ENCODE results near the gene MLC1.

Gene MLC1

DNA sequence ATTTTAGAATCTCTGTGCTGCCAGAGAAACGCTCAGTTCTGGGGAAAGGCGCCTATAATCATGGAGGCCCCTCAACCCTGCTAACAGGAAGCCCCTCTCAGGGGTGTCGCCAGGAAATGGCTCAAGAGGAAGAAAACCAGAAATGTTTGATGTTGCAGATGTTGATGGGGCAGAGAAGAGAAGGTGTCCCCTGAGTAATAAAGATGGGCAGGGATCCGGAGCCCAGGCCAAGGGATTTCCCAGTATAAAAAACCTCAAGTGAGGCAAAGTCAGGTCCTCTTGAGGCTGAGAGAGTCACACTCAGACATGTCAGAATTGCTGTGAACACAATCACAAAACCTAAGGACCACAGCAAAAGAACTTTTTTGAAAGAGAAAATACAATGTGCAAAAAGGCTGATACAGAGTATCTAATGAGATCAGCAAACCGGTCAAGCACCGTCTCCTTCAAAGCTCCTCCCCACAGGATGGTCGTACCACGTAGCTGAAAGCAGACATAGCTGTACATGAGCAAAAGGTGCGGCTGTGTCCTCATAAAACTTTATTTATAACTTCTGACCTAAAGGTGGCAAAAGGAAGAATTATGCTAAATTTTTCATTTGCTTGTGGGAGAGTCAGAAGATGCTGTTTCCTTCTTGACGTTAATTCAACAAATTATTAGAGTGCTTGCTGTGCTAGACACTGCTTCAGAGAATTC lies 16.8 kb upstream of the MLC1 start:
- Histone ChIP-seq H3K4me2 (no peak overlapping the region), H2AFZ (ENCODE audit: low read depth) (no peak overlapping the region), H3K27ac (no peak overlapping the region), H3K9ac (no peak overlapping the region), H4K20me1 (ENCODE audit: insufficient read depth) (no peaks in the 10 kb centered on the region), H3K36me3 (ENCODE audit: insufficient read depth) (no peaks in the 10 kb centered on the region), H3K4me3 (IDR thresholded peaks at IDR 0.05; ENCODE audit: insufficient read depth, low read depth, low read length) (no peak overlapping the region), H3K27me3 (ENCODE audit: insufficient read depth, low read depth) (no peaks in the 10 kb centered on the region), H3K79me2 (ENCODE audit: insufficient read depth, low read depth) (no peaks in the 10 kb centered on the region), H3K4me1 (ENCODE audit: low read depth, poor library complexity, severe bottlenecking) (no peaks in the 10 kb centered on the region)
- TF ChIP-seq, protein P1, sequence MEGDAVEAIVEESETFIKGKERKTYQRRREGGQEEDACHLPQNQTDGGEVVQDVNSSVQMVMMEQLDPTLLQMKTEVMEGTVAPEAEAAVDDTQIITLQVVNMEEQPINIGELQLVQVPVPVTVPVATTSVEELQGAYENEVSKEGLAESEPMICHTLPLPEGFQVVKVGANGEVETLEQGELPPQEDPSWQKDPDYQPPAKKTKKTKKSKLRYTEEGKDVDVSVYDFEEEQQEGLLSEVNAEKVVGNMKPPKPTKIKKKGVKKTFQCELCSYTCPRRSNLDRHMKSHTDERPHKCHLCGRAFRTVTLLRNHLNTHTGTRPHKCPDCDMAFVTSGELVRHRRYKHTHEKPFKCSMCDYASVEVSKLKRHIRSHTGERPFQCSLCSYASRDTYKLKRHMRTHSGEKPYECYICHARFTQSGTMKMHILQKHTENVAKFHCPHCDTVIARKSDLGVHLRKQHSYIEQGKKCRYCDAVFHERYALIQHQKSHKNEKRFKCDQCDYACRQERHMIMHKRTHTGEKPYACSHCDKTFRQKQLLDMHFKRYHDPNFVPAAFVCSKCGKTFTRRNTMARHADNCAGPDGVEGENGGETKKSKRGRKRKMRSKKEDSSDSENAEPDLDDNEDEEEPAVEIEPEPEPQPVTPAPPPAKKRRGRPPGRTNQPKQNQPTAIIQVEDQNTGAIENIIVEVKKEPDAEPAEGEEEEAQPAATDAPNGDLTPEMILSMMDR (conservative IDR thresholded peaks at IDR 0.05; ENCODE audit: low read depth, low read length) = no peak

DNA sequence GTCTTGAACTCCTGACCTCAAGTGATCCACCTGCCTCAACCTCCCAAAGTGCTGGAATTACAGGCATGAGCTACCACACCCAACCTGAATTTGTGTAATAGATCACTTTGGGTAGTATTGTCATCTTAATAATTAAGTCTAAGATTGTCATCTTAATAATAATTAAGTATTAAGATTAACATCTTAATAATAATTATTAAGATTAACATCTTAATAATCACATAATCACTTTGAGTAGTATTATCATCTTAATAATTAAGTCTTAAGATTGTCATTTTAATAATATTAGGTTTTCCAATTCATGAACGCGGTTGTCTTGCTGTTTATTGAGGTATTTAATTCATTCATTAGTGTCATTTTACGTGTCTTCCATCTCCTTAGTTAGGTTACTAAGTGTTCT lies 12.8 kb upstream of the MLC1 start:
- H2AFZ ChIP-seq (ENCODE audit: low read depth) = no peak overlapping the region
- H4K20me1 ChIP-seq (ENCODE audit: insufficient read depth) = no peaks in the 10 kb centered on the region
- no peaks in the 10 kb centered on the region for H3K36me3 ChIP-seq (ENCODE audit: insufficient read depth)
- no peaks in the 10 kb centered on the region for H3K27me3 ChIP-seq (ENCODE audit: insufficient read depth, low read depth)
- no peak overlapping the region for H3K4me3 ChIP-seq (IDR thresholded peaks at IDR 0.05; ENCODE audit: insufficient read depth, low read depth, low read length)
- H3K9ac ChIP-seq = no peak overlapping the region
- no peaks in the 10 kb centered on the region for H3K79me2 ChIP-seq (ENCODE audit: insufficient read depth, low read depth)
- H3K4me1 ChIP-seq (ENCODE audit: low read depth, poor library complexity, severe bottlenecking) = no peaks in the 10 kb centered on the region
- no peak overlapping the region for H3K27ac ChIP-seq
- H3K4me2 ChIP-seq = no peak overlapping the region
- TF ChIP-seq, protein P1 (conservative IDR thresholded peaks at IDR 0.05; ENCODE audit: low read depth, low read length) = no peak

DNA sequence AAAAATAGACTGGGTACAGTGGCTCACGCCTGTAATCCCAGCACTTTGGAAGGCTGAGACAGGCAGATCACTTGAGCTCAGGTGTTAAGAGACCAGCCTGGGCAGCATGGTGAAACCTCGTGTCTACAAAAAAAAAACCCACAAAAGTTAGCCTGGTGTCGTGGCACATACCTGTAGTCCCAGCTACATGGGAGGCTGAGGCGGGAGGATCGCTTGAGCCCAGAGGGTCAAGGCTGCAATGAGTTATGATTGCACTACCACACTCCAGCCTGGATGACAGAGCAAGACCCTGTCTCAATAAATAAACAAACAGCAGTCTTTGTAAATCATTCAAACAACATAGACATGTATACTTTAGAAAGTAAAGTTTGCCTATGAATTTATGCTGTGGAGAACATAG lies 7.1 kb upstream of the MLC1 start:
- H3K4me2 ChIP-seq = no peak overlapping the region
- no peaks in the 10 kb centered on the region for H3K36me3 ChIP-seq (ENCODE audit: insufficient read depth)
- H3K27me3 ChIP-seq (ENCODE audit: insufficient read depth, low read depth) = no peaks in the 10 kb centered on the region; the same call in 1 of the 2 replicates
- no peaks in the 10 kb centered on the region for H4K20me1 ChIP-seq (ENCODE audit: insufficient read depth)
- TF ChIP-seq, protein P1 (conservative IDR thresholded peaks at IDR 0.05; ENCODE audit: low read depth, low read length) = no peak
- no peak overlapping the region for H2AFZ ChIP-seq (ENCODE audit: low read depth)
- H3K9ac ChIP-seq = no peak overlapping the region
- no peak overlapping the region for H3K4me3 ChIP-seq (IDR thresholded peaks at IDR 0.05; ENCODE audit: insufficient read depth, low read depth, low read length)
- no peaks in the 10 kb centered on the region for H3K4me1 ChIP-seq (ENCODE audit: low read depth, poor library complexity, severe bottlenecking)
- no peaks in the 10 kb centered on the region for H3K79me2 ChIP-seq (ENCODE audit: insufficient read depth, low read depth)
- H3K27ac ChIP-seq = no peak overlapping the region

DNA sequence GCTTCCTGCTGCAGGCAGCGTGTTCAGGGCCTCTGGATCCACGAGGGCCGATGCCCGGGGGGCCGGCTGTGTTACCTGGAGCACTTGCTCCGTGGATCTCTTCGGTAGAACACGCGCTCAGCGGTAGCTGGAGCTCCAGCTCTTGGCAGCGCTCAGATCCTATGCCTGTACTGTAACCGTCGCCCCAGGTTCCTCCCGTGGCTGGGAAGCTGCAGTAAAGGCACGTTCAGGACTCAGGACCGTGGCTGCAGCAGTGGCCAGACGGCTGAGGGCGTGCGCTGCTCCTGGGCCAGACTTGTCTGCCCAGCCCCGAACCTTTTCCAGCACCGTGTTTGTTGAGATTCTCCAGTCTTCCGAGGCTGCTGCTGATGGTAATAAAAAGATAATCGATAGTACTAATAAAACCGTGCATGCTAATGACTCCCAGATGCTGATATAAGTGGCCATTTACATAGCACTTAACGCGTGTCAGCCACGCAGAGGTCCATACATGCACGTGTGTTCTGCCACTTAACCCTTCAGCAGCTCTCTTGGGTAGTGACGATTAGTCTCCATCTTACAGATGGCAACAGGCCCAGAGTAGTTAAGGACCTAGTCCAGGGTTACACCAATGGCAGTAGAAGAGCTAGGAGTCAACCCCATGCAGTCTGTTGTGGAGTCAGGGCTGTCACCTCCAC lies 6.0 kb upstream of the MLC1 start:
- Histone ChIP-seq H3K36me3 (ENCODE audit: insufficient read depth) (no peaks in the 10 kb centered on the region), H3K9ac (no peak overlapping the region), H2AFZ (ENCODE audit: low read depth) (no peak overlapping the region), H3K27ac (no peak overlapping the region), H3K79me2 (ENCODE audit: insufficient read depth, low read depth) (no peaks in the 10 kb centered on the region), H4K20me1 (ENCODE audit: insufficient read depth) (no peaks in the 10 kb centered on the region), H3K4me1 (ENCODE audit: low read depth, poor library complexity, severe bottlenecking) (no peaks in the 10 kb centered on the region), H3K4me2 (no peak overlapping the region), H3K27me3 (ENCODE audit: insufficient read depth, low read depth) (no peaks in the 10 kb centered on the region; the same call in 1 of the 2 replicates), H3K4me3 (IDR thresholded peaks at IDR 0.05; ENCODE audit: insufficient read depth, low read depth, low read length) (no peak overlapping the region)
- TF ChIP-seq, protein P1 (conservative IDR thresholded peaks at IDR 0.05; ENCODE audit: low read depth, low read length) = no peak
